Spleen (tissue), 11 donors: Measurements from ENCODE around the gene YRDC. TPM values are rescaled to one million over a fixed set of nuclear protein-coding genes. Genes with fewer than 3 reads are reported as not detected.

Experiments
- DNase-seq: peaks from one replicate; pipeline ENCODE4 v3.0.0-alpha.2; 2020
- H3K27ac ChIP-seq, 8 donors: fragments of 200-600 bp; sonication (generic) in 7 of 8; 1 replicate in 4 of 8; 2 replicates in 4 of 8; pipeline versions ENCODE4 v1.5.0 to v1.8.0; 2016 to 2021; ENCODE audit warnings: inconsistent platforms in 4 of 8, mild to moderate bottlenecking in 4 of 8, moderate library complexity in 1 of 8
- H3K27me3 ChIP-seq, 7 donors: fragments of 200-600 bp; sonication (generic) in 6 of 7; replicated peaks in 1 of 7; 1 replicate in 4 of 7; 2 replicates in 3 of 7; pipeline versions ENCODE4 v1.5.0 to v1.8.0; 2016 to 2021; ENCODE audit warnings: inconsistent platforms in 3 of 7, mild to moderate bottlenecking in 1 of 7
- H3K36me3 ChIP-seq, 6 donors: fragments of 200-600 bp; sonication (generic) in 5 of 6; 1 replicate in 4 of 6; 2 replicates in 2 of 6; pipeline versions ENCODE4 v1.5.0 to v1.8.0; 2016 to 2021; ENCODE audit warnings: inconsistent platforms in 2 of 6
- H3K4me1 ChIP-seq, 6 donors: fragments of 200-600 bp; sonication (generic) in 5 of 6; 1 replicate in 3 of 6; 2 replicates in 3 of 6; pipeline versions ENCODE4 v1.5.0 to v1.8.0; 2016 to 2021; ENCODE audit warnings: inconsistent platforms in 3 of 6
- H3K4me3 ChIP-seq, 8 donors: fragments of 200-600 bp; sonication (generic) in 7 of 8; 1 replicate in 4 of 8; 2 replicates in 4 of 8; pipeline versions ENCODE4 v1.5.0 to v1.8.0; 2016 to 2021; ENCODE audit warnings: inconsistent platforms in 4 of 8, mild to moderate bottlenecking in 4 of 8, moderate library complexity in 2 of 8
- H3K9me3 ChIP-seq, 8 donors: fragments of 200-600 bp; sonication (generic) in 7 of 8; 1 replicate in 4 of 8; 2 replicates in 4 of 8; pipeline versions ENCODE4 v1.5.0 to v1.8.0; 2016 to 2021; ENCODE audit warnings: inconsistent platforms in 4 of 8
- POLR2A ChIP-seq, 3 donors: fragments of 450-650 bp; IDR thresholded peaks; one replicate each; pipeline ENCODE4 v1.5.1; 2017; ENCODE audit warnings: antibody characterized with exemption in 3 of 3, mild to moderate bottlenecking in 1 of 3
- POLR2AphosphoS5 ChIP-seq, 3 donors: sonication (generic); formaldehyde crosslinking; IDR thresholded peaks; one replicate each; pipeline ENCODE4 v1.5.1; 2017; ENCODE audit warnings: antibody characterized with exemption in 3 of 3
- WGBS, 5 donors: extraction: QIAGEN DNeasy Blood & Tissue Kit in 3 of 5; methylation state at CpG; one replicate each; pipeline versions ENCODE4 v1.1.5 to v1.1.7; 2013 to 2018; 5-methylcytosine and 5-hydroxymethylcytosine counted together
- intact Hi-C: fragments of 100-400 bp; cut with DNase I; formaldehyde crosslinking; loops from one replicate; pipeline ENCODE4 v1.15.0; 2023; ENCODE audit warnings: low total_unique reads
- polyA plus RNA-seq, 3 donors: library from polyadenylated mRNA; stranded (reverse); fragments of 200-250 nt; gene quantifications; one replicate each; pipeline ENCODE4 v1.2.1, GENCODE V29; 2013
- total RNA-seq, 7 donors: library from RNA; depleted of rRNA in 3 of 7; stranded (reverse); fragments of >200 nt in 3 of 7; fragmentation: NEBNext Ultra II Directional in 4 of 7; extraction: Animal tissue kit (Norgen Biotek cat#: 25700) in 4 of 7; gene quantifications; one replicate each; pipeline versions ENCODE4 v1.1.0 to v1.2.1, GENCODE V29; 2016 to 2021
- TF ChIP-seq, protein P1 (sequence below), 11 experiments: fragments of 200-600 bp in 7 of 11; fragments of 450-650 bp in 4 of 11; sonication (generic) in 4 of 11; IDR thresholded peaks in 8 of 11; conservative IDR thresholded peaks in 3 of 11; 1 replicate in 7 of 11; 2 replicates in 4 of 11; pipeline versions ENCODE4 v1.4.0 to v1.8.0; 2016 to 2021; ENCODE audit warnings: antibody characterized with exemption in 11 of 11, inconsistent platforms in 4 of 11, mild to moderate bottlenecking in 1 of 11
- donor health status: healthy with polysubstance abuse.
- donor health status: DM: no; HTN: no; CAD: no; lungs with moderate emphysema.
- donor health status: DM: no; HTN: no; CAD: no.
- donor health status: Bipolar disorder and iron deficiency.
- donor health status: healthy.
- donor health status: DM: no; HTN: no; CAD: no.
- donor health status: DM: yes; HTN: yes; CAD: no.

The YRDC gene
- total and polyA plus RNA-seq, 10 donors: 7.5 to 13.4 (median 10.6) TPM

DNA sequence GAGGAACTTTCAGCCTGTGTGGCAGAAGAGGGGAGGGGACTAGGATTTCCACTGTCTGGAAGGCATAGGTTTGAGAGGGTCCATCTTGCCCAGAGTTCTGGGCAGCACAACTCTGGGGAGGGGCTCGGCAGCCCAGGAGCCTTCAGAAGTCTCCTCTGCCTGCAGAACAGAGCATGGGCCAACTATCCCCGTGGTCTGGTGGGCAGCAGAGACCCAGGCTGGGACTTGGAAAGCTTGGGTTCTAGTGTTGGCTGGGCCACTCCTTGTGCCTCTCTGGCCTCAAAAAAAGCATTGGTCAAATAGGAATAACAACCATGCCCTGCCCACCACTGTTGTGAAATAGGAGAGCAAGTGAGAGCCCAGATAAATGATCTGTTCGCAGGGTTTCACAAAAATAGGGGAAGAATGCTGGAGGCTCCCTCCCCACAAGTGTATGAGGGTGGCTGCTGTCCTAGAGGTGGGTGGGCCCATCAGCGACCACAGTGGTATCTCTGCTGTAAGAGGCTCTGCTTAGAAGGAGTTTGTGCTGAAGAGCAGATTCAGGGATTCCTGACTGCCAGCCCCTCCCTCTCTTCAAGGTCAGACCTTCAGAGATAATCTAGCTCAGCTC is 52.0 kb downstream of the YRDC start:
- Histone ChIP-seq H3K4me3 (no peak overlapping the region), H3K27ac (no peak overlapping the region), H3K36me3 (no peaks in the 10 kb centered on the region), H3K9me3 (no peaks in the 10 kb centered on the region), H3K4me1 (peaks cover 0 to 21% (median 12%) of the 10 kb centered on the region in 6 donors), H3K27me3 (peaks cover 0 to 99% (median 32%) of the 10 kb centered on the region in 7 donors)
- no peak for DNase-seq
- intact Hi-C loops: no loop called here
- WGBS, 5 donors: 41 to 63% (median 59%) methylated on average over 2 to 4 of the region's 4 CpGs
- TF ChIP-seq POLR2A (IDR thresholded peaks at IDR 0.05) (no peak), POLR2AphosphoS5 (IDR thresholded peaks at IDR 0.05) (no peak)
- TF ChIP-seq, protein P1, sequence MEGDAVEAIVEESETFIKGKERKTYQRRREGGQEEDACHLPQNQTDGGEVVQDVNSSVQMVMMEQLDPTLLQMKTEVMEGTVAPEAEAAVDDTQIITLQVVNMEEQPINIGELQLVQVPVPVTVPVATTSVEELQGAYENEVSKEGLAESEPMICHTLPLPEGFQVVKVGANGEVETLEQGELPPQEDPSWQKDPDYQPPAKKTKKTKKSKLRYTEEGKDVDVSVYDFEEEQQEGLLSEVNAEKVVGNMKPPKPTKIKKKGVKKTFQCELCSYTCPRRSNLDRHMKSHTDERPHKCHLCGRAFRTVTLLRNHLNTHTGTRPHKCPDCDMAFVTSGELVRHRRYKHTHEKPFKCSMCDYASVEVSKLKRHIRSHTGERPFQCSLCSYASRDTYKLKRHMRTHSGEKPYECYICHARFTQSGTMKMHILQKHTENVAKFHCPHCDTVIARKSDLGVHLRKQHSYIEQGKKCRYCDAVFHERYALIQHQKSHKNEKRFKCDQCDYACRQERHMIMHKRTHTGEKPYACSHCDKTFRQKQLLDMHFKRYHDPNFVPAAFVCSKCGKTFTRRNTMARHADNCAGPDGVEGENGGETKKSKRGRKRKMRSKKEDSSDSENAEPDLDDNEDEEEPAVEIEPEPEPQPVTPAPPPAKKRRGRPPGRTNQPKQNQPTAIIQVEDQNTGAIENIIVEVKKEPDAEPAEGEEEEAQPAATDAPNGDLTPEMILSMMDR (IDR thresholded peaks at IDR 0.05 in 8 of 11, conservative IDR thresholded peaks at IDR 0.05 in 3 of 11): no peak

DNA sequence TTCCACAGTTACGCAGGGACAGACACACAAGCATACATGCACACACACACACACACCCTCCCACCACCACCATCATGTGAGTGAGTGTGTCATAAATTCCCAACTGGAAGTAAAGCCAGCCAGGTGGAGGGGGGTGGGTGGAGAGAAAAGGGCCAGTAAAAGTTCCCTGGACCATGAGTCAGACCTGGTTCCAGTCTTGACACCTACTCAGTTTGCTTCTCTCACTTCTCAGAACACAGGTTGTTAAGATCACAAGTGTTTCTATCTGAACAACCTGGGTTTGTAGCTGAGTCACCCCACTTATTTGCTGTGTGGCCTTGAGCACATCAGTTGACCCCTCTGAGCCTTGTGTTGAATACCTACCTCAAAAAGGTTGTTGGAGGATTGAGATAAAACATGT is 52.7 kb downstream of the YRDC start:
- Histone ChIP-seq H3K4me1 (peaks cover 0 to 21% (median 12%) of the 10 kb centered on the region in 6 donors), H3K27me3 (peaks cover 0 to 99% (median 38%) of the 10 kb centered on the region in 7 donors), H3K4me3 (no peak overlapping the region), H3K36me3 (no peaks in the 10 kb centered on the region), H3K9me3 (no peaks in the 10 kb centered on the region), H3K27ac (no peak overlapping the region)
- intact Hi-C loops: no loop called here
- TF ChIP-seq, protein P1 (IDR thresholded peaks at IDR 0.05 in 8 of 11, conservative IDR thresholded peaks at IDR 0.05 in 3 of 11): no peak
- no peak for TF ChIP-seq POLR2A (IDR thresholded peaks at IDR 0.05)
- WGBS, 5 donors: 17 to 87% (median 74%) methylated on average over 1 of the region's 1 CpG
- DNase-seq: no peak

GRCh38 chr1:37753473-37754321 is 54.3 kb downstream of the YRDC start:
- Histone ChIP-seq H3K27ac (no peak overlapping the region), H3K9me3 (no peaks in the 10 kb centered on the region), H3K36me3 (no peaks in the 10 kb centered on the region), H3K4me3 (peak overlapping the region in 1 of 8 donors; percentile 70), H3K27me3 (peaks cover 0 to 99% (median 43%) of the 10 kb centered on the region in 7 donors), H3K4me1 (peaks cover 0 to 21% (median 12%) of the 10 kb centered on the region in 6 donors)
- WGBS, 5 donors: 4 to 9% (median 6%) methylated on average over 44 to 52 of the region's 52 CpGs
- DNase-seq: no peak
- intact Hi-C loops: no loop called here
- TF ChIP-seq, protein P1 (IDR thresholded peaks at IDR 0.05 in 8 of 11, conservative IDR thresholded peaks at IDR 0.05 in 3 of 11): no peak
- TF ChIP-seq POLR2AphosphoS5 (IDR thresholded peaks at IDR 0.05) (no peak), POLR2A (IDR thresholded peaks at IDR 0.05) (no peak)

Other genes with a start within 250 kb of the YRDC start
- gene GNL2, start 212.3 kb downstream of the YRDC start, total RNA-seq: 10 to 100 TPM; 28.9 to 58.0 (median 34.8) TPM
- 10 to 100 TPM; 31.8 to 49.2 (median 41.8) TPM for gene GNL2, start 212.3 kb downstream of the YRDC start, polyA plus RNA-seq
- 1 to 10 TPM in 1 of 7 donors, under 1 TPM in 5, not detected in 1; 0.37 to 1.0 (median 0.53) TPM for gene RSPO1, start 173.3 kb downstream of the YRDC start, total RNA-seq
- under 1 TPM; 0.20 to 0.50 (median 0.48) TPM for gene RSPO1, start 173.3 kb downstream of the YRDC start, polyA plus RNA-seq
- 1 to 10 TPM; 1.2 to 8.2 (median 4.3) TPM for gene CDCA8, start 115.7 kb downstream of the YRDC start, total RNA-seq
- 1 to 10 TPM; 1.5 to 7.7 (median 3.9) TPM for gene CDCA8, start 115.7 kb downstream of the YRDC start, polyA plus RNA-seq
- under 1 TPM in 4 of 7 donors, not detected in 3; 0.07 to 0.43 (median 0.26) TPM for gene EPHA10, start 43.1 kb downstream of the YRDC start, total RNA-seq
- gene EPHA10, start 43.1 kb downstream of the YRDC start, polyA plus RNA-seq: under 1 TPM; 0.02 to 0.10 (median 0.02) TPM
- 1 to 10 TPM; 1.8 to 9.2 (median 3.1) TPM for gene MANEAL, start 14.4 kb downstream of the YRDC start, total RNA-seq
- 1 to 10 TPM; 1.4 to 2.3 (median 1.8) TPM for gene MANEAL, start 14.4 kb downstream of the YRDC start, polyA plus RNA-seq
- 10 to 100 TPM; 15.9 to 31.1 (median 19.5) TPM for gene C1orf122, start 418 bp downstream of the YRDC start, total RNA-seq
- 10 to 100 TPM; 18.1 to 38.5 (median 23.1) TPM for gene C1orf122, start 418 bp downstream of the YRDC start, polyA plus RNA-seq
- 10 to 100 TPM in 6 of 7 donors, 1 to 10 TPM in 1; 9.3 to 49.8 (median 26.6) TPM for gene MTF1, start 51.4 kb upstream of the YRDC start, total RNA-seq
- gene MTF1, start 51.4 kb upstream of the YRDC start, polyA plus RNA-seq: 1 to 10 TPM; 1.3 to 3.1 (median 1.5) TPM
- 10 to 100 TPM; 31.0 to 70.7 (median 45.0) TPM for gene INPP5B, start 138.8 kb upstream of the YRDC start, total RNA-seq
- gene INPP5B, start 138.8 kb upstream of the YRDC start, polyA plus RNA-seq: 10 to 100 TPM; 11.4 to 27.5 (median 19.0) TPM
- 10 to 100 TPM; 44.5 to 64.3 (median 53.6) TPM for gene SF3A3, start 181.8 kb upstream of the YRDC start, total RNA-seq
- gene SF3A3, start 181.8 kb upstream of the YRDC start, polyA plus RNA-seq: 10 to 100 TPM; 19.7 to 24.9 (median 22.1) TPM
- gene FHL3, start 197.3 kb upstream of the YRDC start, total RNA-seq: 10 to 100 TPM; 13.0 to 39.9 (median 19.5) TPM
- 10 to 100 TPM in 1 of 3 donors, 1 to 10 TPM in 2; 8.6 to 14.0 (median 9.3) TPM for gene FHL3, start 197.3 kb upstream of the YRDC start, polyA plus RNA-seq
- gene UTP11, start 204.5 kb upstream of the YRDC start, total RNA-seq: 10 to 100 TPM; 19.2 to 51.4 (median 23.7) TPM
- gene UTP11, start 204.5 kb upstream of the YRDC start, polyA plus RNA-seq: 10 to 100 TPM; 12.5 to 21.0 (median 20.6) TPM
- under 1 TPM in 4 of 7 donors, not detected in 3; 0.17 to 0.60 (median 0.30) TPM for gene POU3F1, start 238.6 kb upstream of the YRDC start, total RNA-seq
- gene POU3F1, start 238.6 kb upstream of the YRDC start, polyA plus RNA-seq: under 1 TPM; 0.07 to 0.38 (median 0.08) TPM